Measurements from ENCODE around the gene RPL18. TPM values are rescaled to one million over a fixed set of nuclear protein-coding genes. Genes with fewer than 3 reads are reported as not detected.

RPL18 gene
- total and polyA plus RNA-seq, 9 of the 15 experiments (the other 6 are each of a cell fraction or from before 2014, with no cell fraction given), result 312 to 2,635 (median 1,653) TPM

- no peak overlapping the region; a peak in 1 of 4 replicates for H3K9ac ChIP-seq (ENCODE audit: insufficient read depth in 1 of 2, low read depth in 2 of 2, low read length in 2 of 2)
- H3K79me2 ChIP-seq (ENCODE audit: control insufficient read depth, insufficient read depth, low read length), result no peaks in the 10 kb centered on the region
- H3K27me3 ChIP-seq (ENCODE audit: control insufficient read depth in 2 of 2, insufficient read depth in 2 of 2, low read length in 2 of 2), result no peaks in the 10 kb centered on the region
- TF ChIP-seq ZBTB40 (IDR thresholded peaks at IDR 0.05) (no peak), ZBTB40 (CRISPR knock-in tag; IDR thresholded peaks at IDR 0.05) (no peak), NFATC3 (IDR thresholded peaks at IDR 0.05) (no peak), KDM1A (IDR thresholded peaks at IDR 0.05) (no peak), TARDBP (IDR thresholded peaks at IDR 0.05) (no peak), ZNF134 (CRISPR knock-in tag; conservative IDR thresholded peaks at IDR 0.05) (no peak), NFRKB (IDR thresholded peaks at IDR 0.05; ENCODE audit: low read depth) (no peak), ZNF830 (CRISPR knock-in tag; IDR thresholded peaks at IDR 0.05) (no peak), RBM14 (IDR thresholded peaks at IDR 0.05; ENCODE audit: borderline replicate concordance, insufficient read depth, low read depth, low read length) (no peak)
- H3K27ac ChIP-seq (ENCODE audit: extremely low read depth, low read depth, low read length), result no peak overlapping the region
- POLR2A ChIA-PET, result interaction anchor here (0.6 to 6.1 kb wide), 3 partner anchors 10 to 207 kb away, joined by 4 to 85 read pairs (median 8); partner anchors contain the start of genes RPL18 and SPHK2
- 21% methylated on average over 6 of the region's 7 CpGs for WGBS (ENCODE audit: insufficient coverage, low coverage, missing lambda C conversion rate)
- in situ Hi-C loops (cut with MboI), result no loop called here
- H3K4me2 ChIP-seq (ENCODE audit: insufficient read depth, low read length), result no peak overlapping the region
- CTCF ChIA-PET (ENCODE audit: low intra/inter-chr PET ratio), result interaction anchor here (1.0 kb wide), 1 partner anchor 102 kb away, joined by 4 read pairs; no protein-coding TSS in a partner anchor
- FAIRE-seq, result no peak
- ATAC-seq, result peak; percentile 12; the same call in 1 of the 3 replicates
- DNase-seq (ENCODE audit: extremely low read depth in 1 of 4, low spot score in 3 of 4), result no peak
- H3K4me1 ChIP-seq (replicated peaks in 1 of 2; ENCODE audit: control insufficient read depth in 2 of 2, insufficient read depth in 2 of 2, low read length in 2 of 2), result peaks cover 0 to 31% of the 10 kb centered on the region in 2 experiments; a peak in 2 of 5 replicates
- no TSS peak for BruUV-seq (replicated peaks)
- intact Hi-C loops (cut with micrococcal nuclease), result no loop called here
- H2AFZ ChIP-seq (ENCODE audit: low read depth, low read length), result no peak overlapping the region
- no peaks in the 10 kb centered on the region for H3K9me3 ChIP-seq (replicated peaks; ENCODE audit: control insufficient read depth, insufficient read depth, low read depth, low read length)
- H3K4me3 ChIP-seq, result no peak overlapping the region
- no peaks in the 10 kb centered on the region; the same call in 1 of the 2 replicates for H4K20me1 ChIP-seq (replicated peaks; ENCODE audit: control insufficient read depth, insufficient read depth, low read length)
- no peaks in the 10 kb centered on the region for H3K9me1 ChIP-seq (ENCODE audit: control insufficient read depth, insufficient read depth, low read length)
- H3K36me3 ChIP-seq (ENCODE audit: control insufficient read depth, insufficient read depth, low read length), result no peaks in the 10 kb centered on the region
These were observed 11.6 kb downstream of the RPL18 start for GRCh38 chr19:48607359-48607755.

Data from K562 (cell line).